ENCODE data around the gene ATG4B.

Gene ATG4B

DNA sequence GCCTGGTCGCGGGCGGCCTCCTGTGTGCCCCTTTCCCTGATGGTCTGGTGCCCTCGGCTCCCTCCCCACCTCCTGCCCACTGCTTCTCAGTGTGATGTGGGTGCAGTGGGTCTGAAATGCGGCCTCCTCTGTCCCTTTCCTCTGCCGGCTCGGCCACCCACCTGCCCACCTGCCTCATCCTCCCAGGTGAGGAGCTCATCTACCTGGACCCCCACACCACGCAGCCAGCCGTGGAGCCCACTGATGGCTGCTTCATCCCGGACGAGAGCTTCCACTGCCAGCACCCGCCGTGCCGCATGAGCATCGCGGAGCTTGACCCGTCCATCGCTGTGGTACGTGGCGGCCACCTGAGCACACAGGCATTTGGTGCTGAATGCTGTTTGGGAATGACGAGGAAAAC lies 30.9 kb downstream of the ATG4B start:
- no peak for DNase-seq

DNA sequence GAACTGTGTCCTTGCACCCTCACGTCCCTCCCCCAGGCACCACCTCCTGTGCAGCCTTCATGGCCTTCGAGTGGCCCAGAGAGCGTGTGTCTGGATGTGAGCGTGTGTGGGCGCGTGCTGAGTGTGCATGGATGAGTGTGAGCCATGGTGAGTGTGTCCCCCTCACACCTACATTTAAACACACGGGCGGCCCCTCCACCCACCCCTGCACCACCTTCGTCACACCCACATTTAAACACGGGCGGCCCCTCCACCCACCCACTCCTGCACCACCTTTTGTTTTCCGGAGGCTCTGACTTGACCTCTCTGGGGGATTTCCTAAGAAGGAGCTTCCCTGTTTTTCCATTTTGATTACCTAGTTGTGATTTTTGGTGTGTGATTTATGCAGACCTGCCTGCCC lies 31.3 kb downstream of the ATG4B start:
- DNase-seq = no peak

DNA sequence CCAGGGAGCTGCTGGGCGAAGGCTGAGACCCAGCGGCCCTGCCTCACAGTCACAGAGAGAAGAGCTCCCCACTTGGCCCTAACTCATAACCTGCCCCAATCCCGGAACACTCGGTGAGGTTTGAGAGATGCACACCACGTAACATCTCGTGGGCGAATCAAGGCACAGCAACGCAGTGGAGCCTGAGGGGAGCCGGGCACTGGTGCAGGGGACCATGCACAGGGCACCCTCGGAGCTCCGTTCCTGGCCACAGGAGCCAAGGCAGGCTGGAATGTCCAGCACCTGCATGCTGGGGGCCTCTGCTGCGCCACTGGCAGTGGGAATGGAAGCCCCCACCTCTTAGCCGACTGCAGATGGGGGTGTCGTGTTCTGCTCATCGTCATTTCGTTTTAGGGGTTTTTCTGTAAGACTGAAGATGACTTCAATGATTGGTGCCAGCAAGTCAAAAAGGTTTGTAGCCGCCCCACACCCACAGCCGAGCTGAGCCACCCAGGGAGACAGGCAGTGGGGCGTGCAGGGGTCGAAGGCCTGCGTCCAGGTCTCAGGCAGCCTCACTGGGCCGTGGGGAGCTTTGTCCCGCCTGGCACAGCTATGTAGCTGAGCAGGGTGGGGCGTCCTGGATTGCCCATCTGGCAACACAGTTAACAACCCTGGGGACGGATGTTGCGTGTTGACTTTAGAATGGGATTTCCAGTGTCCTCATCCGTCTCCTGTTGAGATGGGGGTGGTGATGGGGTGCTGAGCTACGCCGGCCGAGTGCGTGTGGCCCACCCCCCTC lies 33.0 kb downstream of the ATG4B start:
- DNase-seq = no peak

DNA sequence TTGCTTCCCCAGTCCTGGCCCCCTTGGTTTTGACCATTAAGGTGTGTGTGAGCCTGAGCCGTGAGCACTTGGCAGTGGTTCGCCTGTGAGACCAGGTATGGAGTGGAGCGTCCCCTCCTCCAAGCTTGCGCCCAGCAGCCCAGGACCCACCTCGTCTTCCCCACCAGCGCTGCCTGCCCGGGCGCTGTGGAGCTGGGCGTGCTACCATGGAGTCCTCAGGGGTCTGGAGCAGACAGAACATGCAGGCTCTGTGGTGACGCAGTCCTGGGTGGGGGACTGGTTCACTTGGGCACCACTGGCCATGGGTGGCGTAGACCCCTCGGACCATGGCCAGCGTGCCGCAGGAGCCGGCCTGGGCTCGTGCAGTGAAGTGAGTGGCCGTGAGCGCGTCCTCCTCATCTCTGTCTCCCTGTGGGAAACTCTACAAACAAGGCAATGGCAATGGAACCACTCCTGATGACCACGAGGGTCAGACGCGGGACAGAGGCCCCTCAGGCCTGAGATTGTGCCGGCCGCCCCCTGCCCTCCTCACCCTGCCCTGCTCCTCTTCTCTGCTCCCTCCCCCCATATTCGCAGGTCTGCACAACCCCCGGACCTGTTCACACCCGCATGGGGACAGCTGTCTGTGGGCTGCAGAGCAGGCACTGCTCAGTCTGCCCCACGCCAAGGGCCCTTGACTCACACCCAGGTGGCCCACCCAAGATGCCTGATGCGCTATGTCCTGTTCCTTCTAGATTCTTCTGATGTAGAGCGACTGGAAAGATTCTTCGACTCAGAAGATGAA lies 34.2 kb downstream of the ATG4B start:
- no peak for DNase-seq

DNA sequence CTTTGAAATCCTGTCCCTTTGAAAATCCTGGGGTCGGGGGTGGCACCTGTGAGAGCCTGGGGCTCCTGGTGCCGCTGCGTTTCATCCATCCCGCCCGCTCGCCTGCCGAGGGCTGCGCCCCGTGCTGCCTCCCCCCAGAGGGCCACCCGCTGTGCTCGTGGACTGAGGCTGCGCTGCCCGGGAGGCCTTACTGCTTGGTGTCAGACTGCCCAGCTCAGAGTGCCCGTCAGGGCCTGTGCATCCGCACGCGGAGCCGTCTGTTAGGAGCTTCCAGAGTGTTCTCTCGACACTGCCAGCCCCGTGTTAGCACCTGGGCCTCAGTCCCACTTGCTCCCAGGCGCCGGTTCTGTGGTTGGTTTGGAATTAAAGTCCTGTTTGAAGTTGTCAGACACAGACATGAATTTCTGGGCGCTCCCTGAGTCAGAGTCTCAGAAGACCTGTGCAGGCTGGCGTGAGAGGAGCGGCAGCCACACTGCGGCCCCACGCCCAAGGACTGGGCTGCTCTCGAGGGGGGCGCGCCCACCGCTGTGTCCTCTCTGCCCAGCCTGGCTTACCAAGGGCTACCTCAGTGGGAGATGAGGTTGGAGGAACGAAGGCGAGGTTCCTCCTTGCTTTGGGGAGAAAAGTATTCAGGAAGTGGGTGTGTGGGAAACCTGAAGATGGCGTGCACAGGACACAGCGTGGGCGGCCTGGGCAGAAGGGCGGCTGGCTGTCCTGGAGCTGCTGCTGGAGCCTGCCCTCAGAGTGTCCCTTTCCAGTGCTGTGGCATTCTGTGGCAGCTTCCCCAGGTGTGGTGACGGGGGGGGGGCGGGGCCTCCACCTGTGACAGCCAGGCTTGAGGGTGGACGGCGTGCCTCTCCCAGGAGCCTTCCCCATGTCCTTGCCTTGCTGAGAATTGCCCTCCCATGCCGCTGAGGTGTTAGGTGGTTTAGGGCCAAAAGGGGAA lies 35.0 kb downstream of the ATG4B start:
- DNase-seq = no peak

DNA sequence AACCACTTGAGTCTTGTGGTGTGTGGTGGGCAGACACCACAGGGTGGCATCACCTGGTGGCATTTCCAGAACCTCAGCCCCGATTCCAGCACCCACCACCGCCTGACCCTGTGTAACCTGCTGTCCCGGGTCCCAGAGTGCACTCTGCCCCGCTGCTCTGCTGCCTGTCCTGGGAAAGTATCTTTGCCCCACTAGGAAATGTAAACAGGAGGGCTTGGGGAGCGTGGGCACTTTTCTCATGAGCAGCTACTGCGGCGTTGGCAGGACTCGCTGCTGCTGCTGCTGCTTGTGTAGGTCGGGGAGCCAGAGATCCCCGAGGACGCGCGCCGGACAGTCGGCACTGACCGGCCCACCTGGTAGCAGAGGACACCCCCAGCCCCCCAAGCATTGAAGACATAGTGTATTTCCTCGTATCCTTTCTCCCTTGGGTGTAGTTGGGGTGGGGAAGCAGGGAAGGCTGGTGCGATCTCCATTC lies 35.7 kb downstream of the ATG4B start:
- no peak for DNase-seq

DNA sequence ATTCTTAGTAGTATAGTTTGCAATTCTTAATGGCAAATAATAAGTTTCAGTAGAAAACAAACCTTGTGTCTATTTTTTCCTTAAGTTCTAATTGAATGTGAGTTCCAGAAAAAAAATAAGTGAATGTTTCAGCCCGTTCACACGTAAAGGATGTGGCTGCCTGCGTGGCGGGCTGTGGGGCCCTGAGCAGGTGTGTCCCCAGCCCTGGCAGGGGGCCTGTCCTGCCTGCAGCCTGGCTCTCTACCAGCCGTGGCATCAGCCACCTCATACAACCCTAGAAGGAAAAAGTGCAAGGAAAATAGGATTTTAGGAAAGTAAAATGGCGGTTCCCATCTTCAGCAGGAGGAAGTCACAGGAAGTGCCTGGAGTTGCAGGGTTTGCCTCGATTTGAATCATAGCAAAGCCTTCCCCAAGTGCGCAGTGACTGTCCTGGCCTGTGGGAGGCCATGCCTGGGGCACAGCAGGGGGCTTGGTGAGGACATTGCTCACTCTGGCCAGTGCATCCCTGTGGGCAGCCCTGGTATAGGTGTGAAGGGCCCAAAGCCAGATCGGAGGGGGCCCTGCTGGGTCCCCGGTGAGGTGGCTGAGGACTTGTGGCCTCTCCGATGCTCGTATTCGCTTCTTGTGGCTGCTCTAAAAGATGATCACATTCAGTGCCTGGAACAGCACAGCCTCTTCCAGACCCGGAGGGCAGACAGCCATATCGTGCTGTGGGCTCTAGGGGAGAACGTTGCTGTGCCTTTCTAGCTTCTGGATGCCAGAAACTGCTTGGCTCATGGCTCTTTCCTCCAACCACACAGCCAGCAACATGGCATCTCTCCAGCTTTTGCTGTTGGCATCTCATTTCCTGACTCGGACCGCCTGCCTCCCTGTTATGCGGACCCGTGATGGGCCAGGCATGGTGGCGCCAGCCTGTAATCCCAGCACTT lies 36.6 kb downstream of the ATG4B start:
- no peak for DNase-seq

DNA sequence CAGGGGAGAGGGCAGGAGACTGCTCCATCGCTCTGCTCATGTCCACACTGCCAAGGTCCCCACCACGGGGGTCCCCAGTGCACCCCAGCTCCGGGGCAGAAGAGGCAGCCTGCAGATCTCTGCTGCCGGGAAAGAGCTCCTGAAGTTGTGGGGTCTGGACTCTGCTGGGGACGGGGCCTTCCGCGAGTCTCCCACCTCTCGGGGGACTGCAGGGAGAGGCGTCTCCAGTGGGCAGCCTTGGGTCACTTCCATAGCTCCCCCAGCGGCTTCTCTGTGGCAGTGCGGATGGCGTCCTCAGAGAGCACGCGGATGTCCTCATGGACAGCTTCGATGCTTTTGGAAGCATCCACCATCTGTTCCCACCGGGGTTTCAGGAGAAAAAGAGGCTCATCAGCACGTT lies 38.4 kb downstream of the ATG4B start:
- no peak for DNase-seq

DNA sequence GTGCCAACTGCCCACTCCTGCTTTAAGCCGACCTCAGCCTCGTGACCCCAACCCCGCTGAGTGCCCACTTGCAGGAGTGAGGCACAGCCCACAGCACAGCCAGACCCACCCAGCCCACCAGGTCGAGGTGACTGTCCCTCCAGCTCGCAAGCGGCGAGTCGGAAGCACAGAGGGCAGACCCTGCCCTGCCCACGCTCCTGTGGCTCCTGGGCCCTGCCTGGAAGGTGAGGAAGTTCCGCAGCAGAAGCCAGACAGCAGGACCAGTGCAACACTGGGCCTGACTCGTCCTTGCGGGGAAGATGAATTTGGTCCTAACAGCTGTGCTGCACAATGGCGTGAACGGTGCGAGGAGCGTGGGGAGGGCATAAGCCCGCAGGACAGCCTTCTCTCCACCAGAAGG lies 39.2 kb downstream of the ATG4B start:
- no peak for DNase-seq

DNA sequence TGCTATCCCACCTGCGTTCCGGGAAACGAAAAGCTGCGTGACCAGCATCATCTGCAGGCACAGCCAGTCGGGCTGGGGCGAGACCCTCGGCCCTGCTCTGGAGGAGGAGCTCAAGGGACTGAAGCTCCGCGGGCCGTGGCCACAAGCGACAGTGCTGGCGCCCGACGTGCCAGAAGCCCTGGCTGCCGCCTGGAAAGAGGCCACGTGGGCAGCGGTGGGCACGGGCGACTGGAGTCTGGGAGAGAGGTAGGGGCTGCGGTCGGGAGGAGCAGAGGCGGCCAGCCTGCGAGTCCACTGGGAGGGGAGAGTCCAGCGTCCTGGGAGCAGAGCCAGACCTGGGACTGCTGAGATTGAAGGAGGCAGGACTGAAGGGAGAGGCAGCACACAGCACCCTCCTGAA lies 39.9 kb downstream of the ATG4B start:
- DNase-seq = no peak

DNA sequence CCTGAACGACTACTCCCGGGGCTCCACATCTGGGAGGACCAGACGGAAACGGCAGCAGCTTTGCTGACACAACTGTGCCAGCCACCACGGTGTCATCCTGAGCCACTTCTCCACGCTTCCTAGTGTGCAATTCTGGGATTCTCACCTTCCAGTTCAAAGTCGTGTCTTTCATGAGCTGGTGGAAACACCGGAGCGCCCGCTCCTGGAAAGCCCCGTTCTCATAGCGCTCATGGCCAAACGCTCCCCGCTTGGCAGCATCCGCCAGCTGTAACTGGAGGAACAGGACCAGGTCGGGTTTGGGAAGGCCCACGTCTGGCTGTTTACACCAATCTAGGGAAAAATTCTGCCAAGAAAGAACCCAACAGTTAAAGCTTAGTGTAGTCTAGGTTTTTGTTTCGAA lies 40.8 kb downstream of the ATG4B start:
- DNase-seq = no peak

DNA sequence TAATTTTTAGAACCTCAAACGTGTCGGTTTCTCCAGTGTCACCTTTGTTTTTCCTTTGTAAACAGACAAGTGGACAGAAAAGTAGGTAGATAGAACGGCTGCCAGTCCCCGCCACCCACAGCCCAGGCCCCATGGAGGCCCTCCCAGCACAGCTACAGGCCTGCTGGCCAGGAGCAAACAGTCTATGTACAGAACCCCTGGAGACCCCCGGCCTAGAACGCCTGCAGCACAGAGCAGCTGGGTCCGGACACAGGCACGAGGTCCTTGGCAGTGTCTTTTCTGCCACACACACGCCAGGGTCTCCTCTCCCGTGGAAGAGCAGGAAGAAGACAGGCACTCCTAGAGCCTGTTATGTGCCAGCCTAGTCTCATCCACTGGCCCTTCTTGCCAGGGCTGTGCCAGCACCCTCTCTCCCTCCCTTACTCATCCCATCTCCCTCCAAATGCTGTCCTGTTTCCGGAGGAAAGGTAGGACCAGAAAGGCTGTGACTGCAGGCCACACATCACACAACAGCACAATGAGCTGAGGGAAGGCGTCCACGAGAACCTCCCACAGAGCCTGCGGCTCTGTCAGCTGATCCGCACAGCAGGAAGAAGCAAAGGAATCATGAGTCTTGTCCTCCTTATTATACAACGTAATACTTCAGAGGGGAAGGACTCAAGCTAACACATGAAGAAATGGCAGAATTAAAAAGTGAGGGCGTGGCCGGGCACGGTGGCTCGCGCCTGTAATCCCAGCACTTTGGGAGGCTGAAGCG lies 41.5 kb downstream of the ATG4B start:
- DNase-seq = no peak

DNA sequence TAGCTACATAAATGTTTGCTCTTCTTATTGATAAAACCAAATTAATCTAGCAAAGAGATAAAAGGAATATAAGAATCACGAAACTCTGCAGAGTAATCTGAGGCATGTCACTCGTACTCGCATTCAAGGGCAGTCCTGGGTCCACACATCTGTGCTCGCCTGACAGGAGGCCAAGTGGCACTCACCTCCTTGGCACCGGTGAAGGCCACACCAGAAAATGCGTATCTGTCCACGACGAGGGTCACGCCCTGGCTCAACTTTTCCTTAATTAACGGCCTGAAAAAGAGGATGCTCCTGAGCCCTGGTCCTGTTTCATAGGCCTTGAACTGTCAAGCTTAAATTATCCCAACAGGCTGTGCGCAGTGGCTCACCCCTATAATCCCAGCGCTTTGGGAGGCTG lies 42.6 kb downstream of the ATG4B start:
- no peak for DNase-seq

DNA sequence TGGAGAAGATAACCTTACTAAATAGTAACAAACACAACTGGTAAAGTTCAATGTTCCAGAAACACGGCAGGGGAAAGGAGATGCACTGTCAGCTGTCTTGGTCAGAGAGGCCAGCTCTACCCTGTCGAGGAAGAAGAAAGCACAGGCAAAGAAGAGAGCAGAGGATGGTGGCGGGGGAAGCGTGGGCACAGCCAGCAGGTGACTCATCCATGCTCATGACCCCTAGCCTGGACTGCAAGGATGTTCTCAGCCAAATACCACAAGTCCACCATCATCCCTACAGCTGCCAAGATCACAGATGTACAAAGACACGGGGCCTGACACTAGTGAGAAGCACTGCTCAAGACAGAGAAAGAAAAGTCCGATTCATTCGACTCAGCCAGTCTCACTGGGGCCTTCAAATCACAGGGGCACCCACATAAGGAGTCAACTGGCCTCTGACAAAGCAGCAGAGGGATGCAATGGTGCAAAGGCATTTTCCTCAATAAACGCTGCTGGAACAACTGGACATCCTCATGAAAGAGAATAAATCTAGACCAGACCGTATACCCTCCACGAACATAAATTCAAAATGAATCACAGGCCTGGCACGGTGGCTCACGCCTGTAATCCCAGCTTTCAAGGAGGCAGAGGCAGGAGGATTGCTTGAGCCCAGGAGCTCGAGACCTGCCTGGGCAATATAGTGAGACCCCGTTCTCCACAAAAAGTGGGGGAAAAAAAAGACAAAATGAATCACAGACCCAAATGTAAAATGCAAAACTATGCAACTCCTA lies 43.5 kb downstream of the ATG4B start:
- DNase-seq = no peak

DNA sequence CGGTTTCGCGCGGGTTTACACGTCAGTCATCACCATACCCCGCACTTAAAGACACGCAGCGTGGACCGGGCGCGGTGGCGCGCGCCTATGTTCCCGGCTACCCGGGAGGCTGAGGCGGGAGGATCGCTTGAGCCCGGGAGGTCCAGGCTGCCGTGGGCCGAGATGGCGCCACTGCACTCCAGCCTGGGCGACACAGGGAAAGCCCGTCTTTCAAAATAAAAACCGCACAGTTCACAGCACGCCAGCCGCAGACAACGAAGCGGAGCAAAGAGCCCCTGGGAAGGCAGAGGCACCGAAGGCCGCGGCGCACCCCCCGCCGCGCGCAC lies 48.8 kb downstream of the ATG4B start:
- DNase-seq = no peak

DNA sequence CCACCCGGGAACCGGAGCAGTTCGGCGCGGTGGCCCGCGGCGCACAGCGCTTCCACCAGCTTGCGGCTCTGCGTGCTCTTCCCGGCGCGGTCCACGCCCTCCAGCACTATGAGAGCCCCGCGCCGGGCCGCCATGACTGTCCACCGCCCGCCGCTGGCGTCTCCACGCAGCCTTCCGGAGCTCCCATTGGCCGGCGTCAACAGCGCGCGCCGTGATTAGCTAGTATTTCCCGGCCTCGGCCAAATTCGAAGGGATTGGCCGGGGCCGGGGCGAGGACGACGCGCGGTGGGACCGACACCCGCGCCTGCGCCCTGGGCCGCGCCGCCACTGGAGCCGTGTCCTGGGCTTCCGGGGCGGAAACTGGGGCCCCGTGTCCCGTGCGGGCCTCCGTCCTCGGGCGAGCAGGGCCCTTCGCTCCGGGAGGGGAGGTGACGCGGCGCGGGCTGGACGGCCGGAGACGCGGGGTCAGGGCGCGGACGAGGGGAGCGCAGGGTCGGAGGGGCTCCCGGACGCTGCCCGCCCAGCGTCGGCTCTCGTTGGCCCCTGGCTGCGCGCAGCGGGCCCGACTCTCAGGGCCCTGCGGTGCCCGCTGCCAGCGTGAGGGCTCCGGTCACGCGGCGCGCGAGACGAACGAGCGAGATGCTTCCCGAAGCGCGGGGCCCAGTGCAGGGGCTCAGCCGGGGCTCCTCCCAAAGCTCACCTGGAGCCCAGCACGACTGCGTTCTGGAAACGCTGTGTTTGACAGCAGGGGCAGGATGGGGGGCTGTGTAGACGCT lies 49.3 kb downstream of the ATG4B start, which contains the start of gene DTYMK:
Gene DTYMK, minus strand, starts transcription at position 166 of the 776 bp plus-strand sequence. Its CDS starts 32 bp downstream, at position 134.
- peak; percentile 95 for DNase-seq

DNA sequence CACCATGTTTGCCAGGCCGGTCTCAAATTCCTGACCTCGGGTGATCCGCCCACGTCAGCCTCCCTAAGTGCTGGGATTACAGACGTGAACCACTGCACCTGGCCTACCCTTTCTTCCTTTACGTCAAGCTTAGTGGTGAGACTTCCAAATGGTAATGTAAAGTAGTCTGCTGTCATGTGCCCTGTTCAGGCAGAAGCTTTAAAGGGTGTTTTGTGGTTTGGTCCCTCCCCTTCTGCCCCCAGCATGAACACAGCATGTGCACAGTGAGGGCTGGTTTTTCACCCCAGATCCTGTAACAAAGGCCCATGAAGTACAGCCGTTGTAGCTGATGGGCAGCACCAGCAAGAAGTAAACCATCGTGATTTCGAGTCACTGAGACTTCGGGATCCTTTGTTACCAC lies 51.8 kb downstream of the ATG4B start:
- no peak for DNase-seq

DNA sequence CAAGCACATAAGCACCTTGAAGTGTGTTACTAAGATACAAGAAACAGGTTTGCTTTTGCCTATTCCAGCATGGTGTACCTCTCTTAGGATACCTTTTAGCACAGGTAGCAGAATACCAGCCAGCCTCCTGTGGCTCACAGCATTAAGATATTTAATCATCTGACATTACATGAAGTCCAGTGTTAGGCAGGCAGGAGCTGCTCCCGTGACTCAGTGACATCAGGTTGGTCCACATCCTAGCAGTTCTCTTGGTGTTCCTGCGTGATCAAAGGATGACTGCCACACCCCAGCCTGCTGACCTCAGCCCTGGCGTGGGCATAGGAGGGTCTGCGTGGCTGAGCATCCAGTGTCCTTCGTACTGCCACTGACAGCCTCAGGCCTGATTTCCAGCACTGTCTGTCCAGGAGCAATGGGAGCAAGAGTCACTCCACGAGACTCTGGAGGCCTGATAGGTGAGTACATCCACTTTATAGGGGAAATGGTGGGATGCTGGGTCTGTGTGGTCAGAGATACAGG lies 52.8 kb downstream of the ATG4B start:
- DNase-seq = no peak

DNA sequence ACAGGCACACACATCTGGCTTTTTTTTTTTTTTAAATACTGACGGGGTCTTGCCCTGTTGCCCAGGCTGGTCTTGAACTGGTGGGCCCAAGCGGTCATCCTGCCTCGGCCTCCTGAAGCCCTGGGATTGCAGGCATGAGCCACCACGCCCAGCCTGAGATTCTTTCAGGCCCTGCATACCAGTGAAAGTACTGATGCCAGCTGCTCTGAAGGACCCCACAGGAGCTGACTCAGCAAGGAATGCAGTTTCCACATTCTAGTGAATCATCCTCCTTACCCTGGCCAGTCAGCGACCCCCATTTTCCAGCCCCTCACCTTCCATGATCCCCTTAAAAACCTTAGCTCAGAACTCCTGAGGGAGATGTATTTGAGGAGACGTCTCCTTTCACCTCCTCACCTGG lies 55.0 kb downstream of the ATG4B start:
- DNase-seq = no peak
